ENCODE data around the gene PDZD2.

Gene PDZD2

GRCh38 chr5:32132757-32133156, 493.8 kb downstream of the PDZD2 start:
- Histone ChIP-seq H3K36me3 (ENCODE audit: insufficient read depth, low read length) (peaks cover 38% of the 10 kb centered on the region), H3K4me1 (ENCODE audit: insufficient read depth, low read length) (no peaks in the 10 kb centered on the region), H3K4me2 (ENCODE audit: insufficient read depth, low read length) (no peak overlapping the region), H4K20me1 (ENCODE audit: insufficient read depth, low read length) (peaks cover 2% of the 10 kb centered on the region), H3K4me3 (ENCODE audit: low read depth in 1 of 2, low read length in 2 of 2) (no peak overlapping the region), H3K27me3 (ENCODE audit: insufficient read depth, low read length, poor library complexity) (no peaks in the 10 kb centered on the region), H3K9me3 (ENCODE audit: insufficient read depth, low read length, severe bottlenecking) (no peaks in the 10 kb centered on the region), H3K9ac (ENCODE audit: low read depth, low read length) (no peak overlapping the region), H2AFZ (ENCODE audit: low read depth, low read length) (no peak overlapping the region), H3K27ac (ENCODE audit: low read length) (no peak overlapping the region), H3K79me2 (ENCODE audit: insufficient read depth, low read length) (peaks cover 36% of the 10 kb centered on the region)
- DNase-seq (no peak), ATAC-seq (ENCODE audit: insufficient read depth, low read depth) (no peak)
- TF ChIP-seq CTCF (IDR thresholded peaks at IDR 0.05; ENCODE audit: borderline replicate concordance, extremely low read depth, low read length, poor library complexity, severe bottlenecking) (no peak), EZH2 (IDR thresholded peaks at IDR 0.05; ENCODE audit: borderline replicate concordance, low read depth, low read length, severe bottlenecking) (no peak)

- Histone ChIP-seq H3K36me3 (ENCODE audit: insufficient read depth, low read length) (peaks cover 38% of the 10 kb centered on the region; the same call in 1 of the 2 replicates), H3K9me3 (ENCODE audit: insufficient read depth, low read length, severe bottlenecking) (no peaks in the 10 kb centered on the region), H3K4me1 (ENCODE audit: insufficient read depth, low read length) (no peaks in the 10 kb centered on the region), H2AFZ (ENCODE audit: low read depth, low read length) (no peak overlapping the region), H3K4me3 (ENCODE audit: low read depth in 1 of 2, low read length in 2 of 2) (no peak overlapping the region), H3K9ac (ENCODE audit: low read depth, low read length) (no peak overlapping the region), H3K27ac (ENCODE audit: low read length) (no peak overlapping the region), H4K20me1 (ENCODE audit: insufficient read depth, low read length) (no peaks in the 10 kb centered on the region; the same call in none of the 2 replicates), H3K4me2 (ENCODE audit: insufficient read depth, low read length) (no peak overlapping the region), H3K79me2 (ENCODE audit: insufficient read depth, low read length) (peaks cover 37% of the 10 kb centered on the region), H3K27me3 (ENCODE audit: insufficient read depth, low read length, poor library complexity) (no peaks in the 10 kb centered on the region)
- TF ChIP-seq EZH2 (IDR thresholded peaks at IDR 0.05; ENCODE audit: borderline replicate concordance, low read depth, low read length, severe bottlenecking) = no peak
- no peak for TF ChIP-seq CTCF (IDR thresholded peaks at IDR 0.05; ENCODE audit: borderline replicate concordance, extremely low read depth, low read length, poor library complexity, severe bottlenecking)
- DNase-seq = no peak
- no peak for ATAC-seq (ENCODE audit: insufficient read depth, low read depth)
These were observed 496.2 kb downstream of the PDZD2 start for GRCh38 chr5:32135086-32135485.

- no peak for TF ChIP-seq EZH2 (IDR thresholded peaks at IDR 0.05; ENCODE audit: borderline replicate concordance, low read depth, low read length, severe bottlenecking)
- TF ChIP-seq CTCF (IDR thresholded peaks at IDR 0.05; ENCODE audit: borderline replicate concordance, extremely low read depth, low read length, poor library complexity, severe bottlenecking) = no peak
- H2AFZ ChIP-seq (ENCODE audit: low read depth, low read length) = no peak overlapping the region
- DNase-seq = no peak
- no peak overlapping the region for H3K27ac ChIP-seq (ENCODE audit: low read length)
- no peak for ATAC-seq (ENCODE audit: insufficient read depth, low read depth)
- no peak overlapping the region for H3K4me3 ChIP-seq (ENCODE audit: low read depth in 1 of 2, low read length in 2 of 2)
- H3K9ac ChIP-seq (ENCODE audit: low read depth, low read length) = no peak overlapping the region
- no peaks in the 10 kb centered on the region for H3K27me3 ChIP-seq (ENCODE audit: insufficient read depth, low read length, poor library complexity)
- H3K36me3 ChIP-seq (ENCODE audit: insufficient read depth, low read length) = peaks cover 37% of the 10 kb centered on the region; the same call in 1 of the 2 replicates
- H4K20me1 ChIP-seq (ENCODE audit: insufficient read depth, low read length) = no peaks in the 10 kb centered on the region; the same call in none of the 2 replicates
- peaks cover 44% of the 10 kb centered on the region for H3K79me2 ChIP-seq (ENCODE audit: insufficient read depth, low read length)
- H3K4me1 ChIP-seq (ENCODE audit: insufficient read depth, low read length) = no peaks in the 10 kb centered on the region
- H3K4me2 ChIP-seq (ENCODE audit: insufficient read depth, low read length) = no peak overlapping the region
- no peaks in the 10 kb centered on the region for H3K9me3 ChIP-seq (ENCODE audit: insufficient read depth, low read length, severe bottlenecking)
These were observed 497.4 kb downstream of the PDZD2 start for GRCh38 chr5:32136342-32136741.
